ENCODE data around the gene APOBEC3B.

DNA sequence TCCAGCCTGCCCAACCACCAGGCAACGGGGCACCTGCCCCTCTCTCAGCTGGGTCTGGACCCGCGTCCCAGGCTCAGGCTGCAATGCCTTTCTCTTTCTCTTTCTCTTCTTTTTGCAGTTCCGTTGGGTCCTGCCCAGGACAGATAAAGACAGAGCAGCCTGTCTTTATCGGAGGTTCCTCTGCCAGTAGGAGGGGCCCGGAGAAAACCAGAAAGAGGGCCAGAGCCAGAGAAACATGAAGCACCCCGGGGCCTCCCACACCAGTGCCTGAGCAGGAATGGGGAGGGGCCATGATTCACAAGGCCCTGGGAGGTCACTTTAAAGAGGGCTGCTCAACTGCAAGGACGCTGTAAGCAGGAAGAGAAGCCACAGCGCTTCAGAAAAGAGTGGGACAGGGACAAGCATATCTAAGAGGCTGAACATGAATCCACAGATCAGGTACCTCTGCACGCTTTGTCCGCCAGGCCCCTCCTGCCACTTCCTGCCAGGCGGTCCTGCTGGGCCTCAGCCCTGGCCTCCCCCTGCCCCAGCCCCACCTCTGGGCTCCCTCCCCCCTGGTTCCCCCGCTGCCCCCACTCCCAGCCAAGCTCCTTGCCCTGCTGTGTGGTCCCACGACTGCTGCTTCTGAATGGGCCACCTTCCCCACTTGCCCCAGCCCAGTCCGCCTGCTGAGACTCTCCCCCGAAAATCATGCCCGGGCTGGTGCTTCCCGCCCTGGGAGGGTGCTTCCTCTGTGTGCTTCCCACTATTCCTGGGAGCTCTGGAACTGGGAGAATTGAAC is 32.0 kb downstream of the APOBEC3B start, which contains the start of gene APOBEC3C:
- TF ChIP-seq, protein P1, sequence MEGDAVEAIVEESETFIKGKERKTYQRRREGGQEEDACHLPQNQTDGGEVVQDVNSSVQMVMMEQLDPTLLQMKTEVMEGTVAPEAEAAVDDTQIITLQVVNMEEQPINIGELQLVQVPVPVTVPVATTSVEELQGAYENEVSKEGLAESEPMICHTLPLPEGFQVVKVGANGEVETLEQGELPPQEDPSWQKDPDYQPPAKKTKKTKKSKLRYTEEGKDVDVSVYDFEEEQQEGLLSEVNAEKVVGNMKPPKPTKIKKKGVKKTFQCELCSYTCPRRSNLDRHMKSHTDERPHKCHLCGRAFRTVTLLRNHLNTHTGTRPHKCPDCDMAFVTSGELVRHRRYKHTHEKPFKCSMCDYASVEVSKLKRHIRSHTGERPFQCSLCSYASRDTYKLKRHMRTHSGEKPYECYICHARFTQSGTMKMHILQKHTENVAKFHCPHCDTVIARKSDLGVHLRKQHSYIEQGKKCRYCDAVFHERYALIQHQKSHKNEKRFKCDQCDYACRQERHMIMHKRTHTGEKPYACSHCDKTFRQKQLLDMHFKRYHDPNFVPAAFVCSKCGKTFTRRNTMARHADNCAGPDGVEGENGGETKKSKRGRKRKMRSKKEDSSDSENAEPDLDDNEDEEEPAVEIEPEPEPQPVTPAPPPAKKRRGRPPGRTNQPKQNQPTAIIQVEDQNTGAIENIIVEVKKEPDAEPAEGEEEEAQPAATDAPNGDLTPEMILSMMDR (IDR thresholded peaks at IDR 0.05): no peak
- TF ChIP-seq POLR2A (IDR thresholded peaks at IDR 0.05): peak; percentile 13 to 69

Measured in thyroid gland (tissue), 4 donors.